IPS-11a (cell line): Measurements from ENCODE around the gene CP.

Experiments
- H3K4me3 ChIP-seq: one replicate; pipeline ENCODE4 v1.5.1; 2013; ENCODE audit warnings: low read depth, low read length, control low read depth

Gene CP

DNA sequence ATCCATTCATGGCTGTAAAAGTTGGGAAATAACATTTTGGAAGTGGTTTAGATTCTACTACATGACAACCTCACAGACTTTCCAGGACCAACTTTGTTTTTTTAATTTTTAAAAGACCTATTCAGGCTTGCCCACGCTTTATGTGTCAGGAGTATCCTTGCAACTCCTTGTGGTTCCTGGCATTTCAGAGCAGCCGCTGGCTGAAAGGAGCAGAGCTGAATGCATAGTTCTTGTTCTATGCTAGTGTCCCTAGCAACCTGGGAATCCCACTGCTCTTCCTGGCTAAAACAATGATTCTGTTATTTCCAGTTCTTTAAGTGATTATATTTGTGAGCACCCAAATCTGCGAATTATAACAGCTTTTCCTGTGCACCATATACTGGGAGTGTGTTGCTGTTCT is 34.9 kb downstream of the CP start:
- H3K4me3 ChIP-seq: no peak overlapping the region

- no peak overlapping the region for H3K4me3 ChIP-seq
These were observed 35.4 kb downstream of the CP start for GRCh38 chr3:149186219-149186618.

DNA sequence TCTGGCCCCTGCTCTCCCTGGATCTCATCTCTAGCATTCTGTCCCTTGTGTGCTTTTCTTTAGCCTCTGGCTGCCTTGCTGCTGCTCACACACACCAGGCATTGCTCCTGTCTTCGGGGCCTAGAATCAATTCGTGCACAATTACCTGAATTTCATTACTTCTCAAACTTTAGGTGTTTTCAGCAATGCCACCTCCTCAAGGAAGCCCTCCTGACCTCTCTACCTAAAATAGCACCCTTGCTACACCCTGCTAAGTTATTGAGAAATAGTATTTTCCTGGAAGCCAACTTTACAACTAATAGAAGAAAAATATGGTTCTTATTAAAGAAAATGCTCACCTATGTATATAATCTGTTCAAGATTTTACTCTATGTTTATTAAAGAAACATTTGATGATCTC is 40.4 kb downstream of the CP start:
- H3K4me3 ChIP-seq: no peak overlapping the region

- H3K4me3 ChIP-seq: no peak overlapping the region
These were observed 41.5 kb downstream of the CP start for GRCh38 chr3:149180057-149180573.

- no peak overlapping the region for H3K4me3 ChIP-seq
These were observed 42.4 kb downstream of the CP start for GRCh38 chr3:149179220-149179619.

- no peak overlapping the region for H3K4me3 ChIP-seq
These were observed 44.5 kb downstream of the CP start for GRCh38 chr3:149177122-149177521.

DNA sequence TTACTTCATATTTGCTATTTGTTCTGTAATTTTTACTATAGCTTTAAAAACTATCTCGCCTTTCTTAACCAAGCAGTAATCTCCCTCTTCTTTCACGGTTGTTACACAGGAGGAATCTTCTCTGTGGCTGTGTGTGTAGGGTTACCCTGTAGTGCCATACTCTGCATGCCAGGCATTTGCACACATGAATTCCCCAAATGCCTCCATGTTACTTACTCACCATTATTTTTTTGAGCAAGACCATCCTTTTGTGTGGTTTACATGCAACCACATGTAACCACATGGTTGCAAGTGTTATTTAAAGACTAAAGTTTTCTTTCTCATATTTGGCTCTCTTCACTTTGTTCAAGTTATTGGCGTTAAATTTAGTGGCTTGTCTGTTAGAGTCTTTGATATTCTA is 46.7 kb downstream of the CP start:
- no peak overlapping the region for H3K4me3 ChIP-seq

DNA sequence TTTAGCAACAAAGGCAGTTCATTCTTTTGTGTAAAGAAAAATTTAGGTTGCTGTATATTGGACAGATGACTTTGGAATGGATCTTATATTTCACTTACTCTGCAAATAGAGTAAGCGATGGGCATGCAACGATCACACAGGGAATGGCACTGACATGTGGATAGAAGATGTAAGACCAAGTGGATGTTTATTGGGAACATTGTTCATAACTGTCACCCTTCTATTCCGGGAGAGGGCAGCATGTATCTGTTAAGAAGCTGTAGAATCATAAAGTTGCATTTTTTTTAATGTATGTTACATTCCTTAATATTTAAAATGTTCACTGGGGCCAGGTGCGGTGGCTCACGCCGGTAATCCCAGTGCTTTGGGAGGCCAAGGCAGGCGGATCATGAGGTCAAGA is 51.0 kb downstream of the CP start:
- H3K4me3 ChIP-seq: no peak overlapping the region

DNA sequence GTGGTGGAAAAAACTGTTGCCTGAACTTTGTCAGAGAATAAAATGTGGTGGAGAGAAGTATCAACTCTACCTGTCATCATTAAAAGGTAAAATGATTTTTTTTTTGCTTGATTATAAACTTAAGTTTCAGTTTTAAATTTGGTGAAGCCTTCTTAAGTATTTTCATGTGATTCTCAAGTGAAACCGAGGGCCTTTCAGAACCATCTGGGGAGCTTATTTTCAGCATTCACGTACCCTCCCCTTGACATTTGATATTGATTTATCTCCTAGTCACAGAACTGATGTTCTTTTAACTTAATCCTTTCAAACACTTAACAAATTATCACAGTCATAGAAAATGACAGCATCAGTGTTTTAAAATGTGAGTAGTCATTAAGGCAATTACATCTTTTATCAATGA is 53.7 kb downstream of the CP start:
- no peak overlapping the region for H3K4me3 ChIP-seq

- no peak overlapping the region for H3K4me3 ChIP-seq
These were observed 58.6 kb downstream of the CP start for GRCh38 chr3:149163066-149163465.

- H3K4me3 ChIP-seq: no peak overlapping the region
These were observed 59.6 kb downstream of the CP start for GRCh38 chr3:149162007-149162406.

- no peak overlapping the region for H3K4me3 ChIP-seq
These were observed 60.8 kb downstream of the CP start for GRCh38 chr3:149160754-149161300.

- H3K4me3 ChIP-seq: no peak overlapping the region
These were observed 68.2 kb downstream of the CP start for GRCh38 chr3:149153402-149153801.

GRCh38 chr3:149152420-149152819 is 69.2 kb downstream of the CP start:
- no peak overlapping the region for H3K4me3 ChIP-seq

- no peak overlapping the region for H3K4me3 ChIP-seq
These were observed 69.8 kb downstream of the CP start for GRCh38 chr3:149151843-149152242.

DNA sequence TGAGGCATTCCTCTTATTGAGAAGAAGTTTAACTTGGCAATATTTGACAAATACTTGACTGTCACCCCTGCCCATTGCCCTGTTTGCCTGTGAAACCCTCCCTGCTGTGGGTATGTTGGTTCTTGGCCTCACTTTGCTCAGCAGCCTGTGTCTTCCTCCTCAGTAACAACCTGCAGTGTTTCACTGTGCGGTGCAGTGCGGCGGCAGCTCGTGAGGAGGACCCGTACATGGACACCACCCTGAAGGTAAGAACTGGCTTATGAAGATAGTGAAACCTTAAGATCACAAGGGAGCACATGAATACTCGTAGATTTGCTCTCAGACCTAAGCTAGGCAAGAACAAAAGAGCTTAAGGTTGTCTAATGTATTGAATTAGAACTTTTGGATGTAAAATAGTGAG is 71.2 kb downstream of the CP start:
- H3K4me3 ChIP-seq: no peak overlapping the region

GRCh38 chr3:149145974-149146373 is 75.7 kb downstream of the CP start:
- H3K4me3 ChIP-seq: no peak overlapping the region

DNA sequence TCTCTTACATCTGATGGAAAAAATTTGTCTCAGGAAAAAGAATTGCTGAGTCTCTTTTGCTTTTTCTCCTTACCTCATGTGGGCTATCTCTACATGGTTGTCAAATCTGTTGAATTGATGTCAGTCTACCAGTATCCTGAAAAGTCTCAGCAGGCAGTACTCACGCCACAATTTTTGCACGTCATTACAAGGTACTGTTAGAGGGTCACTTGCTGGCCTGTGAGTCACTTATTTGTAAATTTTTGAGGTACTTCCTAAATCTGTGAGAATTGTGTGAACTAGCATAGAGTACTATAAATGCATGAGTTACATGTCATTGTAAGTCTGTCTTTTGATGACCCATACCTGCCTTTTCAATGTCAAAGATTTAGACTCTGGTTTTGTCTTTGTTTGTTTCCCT is 76.3 kb downstream of the CP start:
- no peak overlapping the region for H3K4me3 ChIP-seq

GRCh38 chr3:149142682-149143081 is 78.9 kb downstream of the CP start:
- no peak overlapping the region for H3K4me3 ChIP-seq

GRCh38 chr3:149134575-149134974 is 87.1 kb downstream of the CP start:
- H3K4me3 ChIP-seq: no peak overlapping the region

GRCh38 chr3:149131589-149131988 is 90.0 kb downstream of the CP start:
- no peak overlapping the region for H3K4me3 ChIP-seq

DNA sequence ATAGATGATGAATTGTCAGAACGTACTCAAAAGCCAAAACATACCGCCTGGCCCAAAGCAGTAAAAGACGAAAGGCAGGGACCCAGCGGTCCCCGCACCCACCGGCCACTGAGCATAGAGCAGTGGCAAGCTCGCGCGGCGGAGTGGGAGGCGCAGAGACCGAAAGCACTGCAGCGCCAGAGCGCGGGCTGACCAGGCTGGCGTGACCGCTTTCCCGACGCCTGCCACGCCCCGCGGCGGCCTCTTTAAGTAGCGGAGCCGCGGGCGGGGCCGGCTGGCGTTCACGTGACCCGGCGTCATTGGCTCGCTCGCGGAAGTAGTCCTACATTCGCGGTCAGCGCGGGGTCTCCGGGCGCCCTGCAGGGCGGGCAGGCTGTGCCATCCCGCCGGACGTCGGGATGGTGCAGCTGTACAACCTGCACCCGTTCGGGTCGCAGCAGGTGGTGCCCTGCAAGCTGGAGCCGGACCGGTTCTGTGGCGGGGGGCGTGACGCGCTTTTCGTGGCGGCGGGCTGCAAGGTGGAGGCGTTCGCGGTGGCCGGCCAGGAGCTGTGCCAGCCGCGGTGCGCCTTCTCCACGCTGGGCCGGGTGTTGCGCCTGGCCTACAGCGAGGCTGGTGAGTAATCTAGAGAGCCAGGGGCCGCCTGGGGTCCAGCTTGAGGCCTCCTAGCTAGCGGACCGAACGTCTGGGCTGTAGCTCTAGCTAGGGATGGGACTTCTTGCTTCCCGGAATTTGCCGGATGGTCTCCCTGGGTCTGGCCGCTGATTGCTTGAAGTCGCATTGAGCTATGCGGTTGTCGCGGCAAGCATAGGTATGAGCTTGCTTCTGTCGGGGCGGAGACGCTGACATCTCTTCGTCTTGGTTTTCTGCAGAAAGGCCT is 92.1 kb downstream of the CP start, which contains the start of gene HPS3:
HPS3 (plus strand) TSS at position 313 of the 880 bp plus-strand sequence; CDS start at position 399, 86 bp downstream.
- peak within 1 kb of the TSS; percentile 79 for H3K4me3 ChIP-seq
